Fibroblast of pulmonary artery (primary cell): ENCODE results near the gene CRIP1.

ENCODE experiments used
- DNase-seq: peaks from one replicate; pipeline ENCODE4 v3.0.0-alpha.2; 2010; ENCODE audit warnings: low read depth
- H3K4me3 ChIP-seq: replicated peaks from 2 replicates; pipeline ENCODE4 v1.5.1; 2011; ENCODE audit warnings: low read depth, mild to moderate bottlenecking, control low read depth, low read length, moderate library complexity
- CTCF ChIP-seq: IDR thresholded peaks from 2 replicates; pipeline ENCODE4 v1.5.1; 2011; ENCODE audit warnings: mild to moderate bottlenecking, control low read depth, low read length, inconsistent platforms; ENCODE audit errors: missing control alignments

CRIP1 gene, protein sequence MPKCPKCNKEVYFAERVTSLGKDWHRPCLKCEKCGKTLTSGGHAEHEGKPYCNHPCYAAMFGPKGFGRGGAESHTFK

DNA sequence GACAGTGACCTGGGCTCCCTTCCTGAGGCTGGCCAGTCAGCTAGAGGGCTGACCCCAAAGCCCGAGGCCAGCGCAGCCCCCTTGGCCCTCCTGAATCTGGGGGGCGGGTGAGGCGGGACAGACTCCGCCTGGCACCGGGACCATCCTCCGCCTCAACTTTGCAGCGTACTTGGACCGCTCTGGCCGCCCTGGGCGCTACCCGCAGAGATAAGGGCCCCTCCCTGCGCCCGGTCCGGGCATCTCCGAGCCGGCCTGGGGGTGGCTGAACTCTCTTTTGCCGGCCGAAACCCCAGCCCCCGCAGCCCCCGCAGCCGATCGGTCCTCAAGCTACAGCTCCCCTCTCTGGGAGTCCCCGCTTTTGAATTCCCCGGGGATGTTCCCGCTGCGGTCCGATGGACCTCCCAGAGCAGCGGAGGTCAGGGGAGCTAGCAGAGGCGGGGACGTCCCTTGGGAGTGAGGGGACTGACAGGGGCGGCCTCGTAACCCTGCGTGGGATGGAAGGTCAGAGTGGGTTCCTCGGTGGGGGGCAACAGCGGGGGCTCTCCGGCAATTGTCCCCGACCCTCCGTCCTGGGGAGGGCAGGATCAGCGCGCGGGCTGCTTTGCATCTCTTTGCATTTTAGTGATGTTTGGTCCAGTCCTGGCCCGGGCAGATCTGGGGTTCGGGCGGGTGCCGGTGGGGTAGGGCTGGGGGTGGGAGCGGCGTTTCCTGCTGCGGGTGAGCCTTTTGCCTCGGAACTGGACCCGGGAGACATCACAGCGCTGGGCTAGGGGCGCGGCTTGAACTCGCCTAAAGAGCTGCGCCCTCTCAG lies at the start of gene CRIP1:
CRIP1 (plus strand) TSS at position 724 of the 811 bp plus-strand sequence. CDS start 374 bp downstream, outside the sequence.
- no peak for DNase-seq
- TF ChIP-seq CTCF = no peak
- H3K4me3 ChIP-seq = no peak within 1 kb of the TSS

DNA sequence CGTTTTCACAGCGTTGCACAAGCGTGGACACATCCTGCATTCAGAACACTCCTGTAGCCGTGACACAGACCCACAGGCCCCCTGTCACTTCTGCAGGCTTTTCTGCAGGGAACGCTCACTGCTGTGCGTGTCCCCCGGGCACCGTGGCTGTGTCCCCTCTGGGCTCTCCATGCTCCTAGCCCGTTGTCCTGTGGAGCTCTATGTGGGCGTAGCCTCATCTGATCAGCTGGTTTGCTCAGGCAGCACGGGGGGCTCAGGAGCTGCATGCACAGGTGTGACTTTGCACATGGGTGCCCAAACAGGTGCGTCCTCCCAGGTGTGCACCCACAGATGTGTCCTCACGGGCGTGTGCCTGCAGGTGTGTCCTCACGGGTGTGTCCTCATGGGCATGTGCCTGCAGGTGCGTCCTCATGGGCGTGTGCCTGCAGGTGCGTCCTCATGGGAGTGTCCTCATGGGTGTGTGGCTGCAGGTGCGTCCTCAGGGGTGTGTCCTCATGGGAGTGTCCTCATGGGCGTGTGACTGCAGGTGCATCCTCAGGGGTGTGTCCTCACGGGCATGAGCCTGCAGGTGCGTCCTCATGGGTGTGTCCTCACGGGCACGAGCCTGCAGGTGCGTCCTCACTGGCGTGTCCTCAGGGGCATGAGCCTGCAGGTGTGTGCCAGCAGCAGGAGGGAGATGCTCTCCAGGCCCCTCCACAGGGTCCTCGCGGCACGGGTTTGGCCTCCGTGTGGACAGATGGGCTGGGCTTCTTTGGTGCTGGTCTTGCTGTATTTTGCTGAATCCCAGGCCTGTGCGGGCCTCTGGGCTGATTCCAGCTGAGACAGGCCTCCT lies 49.6 kb upstream of the CRIP1 start:
- DNase-seq = no peak
- no peak for TF ChIP-seq CTCF
- no peak overlapping the region for H3K4me3 ChIP-seq

GRCh38 chr14:105437723-105438500 lies 48.8 kb upstream of the CRIP1 start:
- H3K4me3 ChIP-seq = no peak overlapping the region
- TF ChIP-seq CTCF = no peak
- no peak for DNase-seq

DNA sequence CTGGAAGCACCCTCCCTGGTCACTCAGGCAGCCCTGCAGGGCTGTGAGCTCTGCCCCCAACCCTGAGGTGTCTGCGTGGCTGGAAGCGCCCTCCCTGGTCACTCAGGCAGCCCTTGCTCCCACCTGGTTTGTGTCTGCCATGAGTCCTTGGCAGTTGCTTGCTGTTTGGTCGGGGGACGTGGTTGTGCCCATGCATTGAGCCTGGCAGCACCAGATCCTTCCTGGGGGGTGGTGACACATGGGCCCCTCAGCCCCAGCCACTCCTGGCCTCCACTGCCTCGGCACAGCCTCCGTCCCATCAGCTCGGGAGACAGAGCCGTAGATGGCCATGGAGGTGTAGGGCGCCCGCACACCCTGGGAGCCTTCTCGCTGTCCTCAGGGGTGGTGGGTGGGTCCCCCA lies 47.5 kb upstream of the CRIP1 start:
- no peak overlapping the region for H3K4me3 ChIP-seq
- no peak for DNase-seq
- TF ChIP-seq CTCF = no peak

DNA sequence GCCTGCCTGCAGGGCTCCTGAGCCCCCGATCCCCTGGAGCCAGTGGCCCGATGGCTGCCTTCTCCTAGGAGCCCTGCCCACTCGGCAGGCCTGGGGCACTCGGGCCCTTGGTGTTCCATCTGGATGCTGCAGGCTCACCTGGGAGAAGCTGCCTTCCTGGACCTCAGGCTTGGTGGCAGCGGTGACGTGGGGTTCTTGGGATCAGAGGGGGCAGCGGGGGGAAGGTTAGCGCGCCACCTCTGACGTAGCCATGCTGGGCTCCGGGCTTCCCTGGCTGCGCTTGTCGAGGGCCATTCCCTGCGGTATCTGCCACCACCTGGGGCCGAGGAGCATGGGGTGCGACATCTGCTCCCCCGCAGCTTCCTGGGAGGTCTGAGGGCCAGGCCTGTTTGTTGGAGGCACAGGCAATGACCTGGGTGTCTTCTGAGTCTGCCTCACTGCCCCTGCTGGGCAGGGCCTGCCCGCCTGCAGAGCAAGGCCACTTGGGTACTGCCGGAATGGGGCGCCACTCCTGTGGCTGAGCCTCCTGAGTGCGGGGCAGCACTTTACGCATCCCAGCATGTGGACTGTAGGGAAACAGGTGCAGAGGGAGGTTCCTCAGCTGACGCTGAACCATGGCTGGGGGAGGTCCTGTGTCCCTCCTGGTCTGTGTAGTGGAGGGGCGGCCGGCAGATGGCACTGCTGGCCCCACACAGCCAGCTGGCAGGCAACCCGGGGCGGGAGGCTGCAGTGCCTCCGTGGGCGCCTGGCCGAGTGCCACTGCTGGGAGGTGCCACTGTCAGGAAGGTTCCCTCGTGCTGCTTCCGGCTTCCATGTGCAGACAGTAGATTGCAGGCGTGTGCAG lies 46.8 kb upstream of the CRIP1 start:
- DNase-seq = no peak
- TF ChIP-seq CTCF = no peak
- no peak overlapping the region for H3K4me3 ChIP-seq

DNA sequence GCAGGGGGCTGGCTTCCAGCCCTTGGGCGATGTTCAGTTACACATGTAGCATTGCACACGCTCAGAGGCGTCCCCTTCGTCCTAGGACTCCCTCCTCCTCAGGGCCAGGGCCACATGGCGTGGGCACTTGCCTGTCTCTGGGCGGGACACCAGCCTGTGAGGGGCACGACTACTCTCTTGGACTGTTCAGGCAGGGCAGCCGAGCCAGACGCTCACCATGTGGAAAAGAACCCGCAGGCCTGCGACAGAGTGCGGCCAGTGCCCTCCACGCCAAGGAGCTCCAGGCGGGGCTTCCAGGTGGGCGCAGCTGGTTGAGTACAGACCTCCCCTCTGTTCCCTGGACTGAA lies 46.2 kb upstream of the CRIP1 start:
- DNase-seq = no peak
- H3K4me3 ChIP-seq = no peak overlapping the region
- TF ChIP-seq CTCF = no peak
